GM19025 (cell line): Measurements from ENCODE around the gene PRR20D.
"Not testable (repeated sequence)": the region's sequence is repeated elsewhere in the genome, so short reads cannot be mapped to it uniquely, and the experiment has no call there.

ENCODE experiments used
- ATAC-seq: cut with Tn5 transposase; IDR thresholded peaks from one replicate; pipeline ENCODE4 v1.9.1; 2021; ENCODE audit warnings: mild to moderate bottlenecking, low read depth, moderate library complexity; ENCODE audit not compliant: unreplicated experiment

The PRR20D gene

DNA sequence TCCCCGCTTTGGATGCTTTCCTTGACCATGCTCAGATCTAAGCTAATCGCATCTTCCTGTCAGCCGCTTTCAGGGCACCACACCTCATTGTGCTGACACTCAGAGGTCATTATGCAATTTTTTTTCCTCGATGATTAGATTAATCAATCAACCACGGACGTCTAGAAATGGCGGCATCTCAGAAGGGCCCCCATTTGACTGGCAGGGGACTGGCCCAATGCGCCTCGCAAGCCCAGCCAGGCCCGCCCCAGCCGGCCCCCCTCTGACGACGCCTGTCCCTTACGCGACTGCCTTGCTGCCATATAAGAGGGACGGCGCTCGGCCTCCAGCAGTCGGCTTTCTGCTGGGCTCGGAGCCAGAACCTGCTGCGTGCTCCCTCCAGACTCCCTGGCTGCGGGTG lies at the start of gene PRR20D:
TSS of gene PRR20D (plus strand) at position 301 of the 400 bp plus-strand sequence. CDS start 387 bp downstream, outside the sequence.
- not testable (repeated sequence) for ATAC-seq

- no peak for ATAC-seq
Observed at GRCh38 chr13:57114945-57115344, 45.5 kb upstream of the PRR20D start.

DNA sequence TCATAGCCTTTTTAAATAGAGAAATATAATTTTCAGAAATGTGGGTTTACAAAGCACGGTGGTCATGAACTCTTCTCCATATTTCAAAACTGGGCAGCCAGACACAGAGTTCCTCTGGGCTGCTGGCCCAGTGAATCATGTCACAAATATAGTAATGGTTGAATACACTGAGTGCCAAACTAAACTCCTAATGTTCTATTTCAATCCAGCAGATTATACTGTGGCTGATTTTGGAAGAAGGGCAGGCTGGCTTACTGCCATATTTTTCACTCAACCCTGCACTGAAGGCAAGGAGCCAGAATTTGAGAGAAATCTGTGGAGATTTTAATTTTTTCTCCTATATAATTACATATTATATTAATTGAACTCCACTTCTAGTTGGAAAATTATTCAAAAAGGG lies 36.8 kb upstream of the PRR20D start:
- ATAC-seq: no peak

- ATAC-seq: no peak
Observed at GRCh38 chr13:57128909-57129308, 31.5 kb upstream of the PRR20D start.

DNA sequence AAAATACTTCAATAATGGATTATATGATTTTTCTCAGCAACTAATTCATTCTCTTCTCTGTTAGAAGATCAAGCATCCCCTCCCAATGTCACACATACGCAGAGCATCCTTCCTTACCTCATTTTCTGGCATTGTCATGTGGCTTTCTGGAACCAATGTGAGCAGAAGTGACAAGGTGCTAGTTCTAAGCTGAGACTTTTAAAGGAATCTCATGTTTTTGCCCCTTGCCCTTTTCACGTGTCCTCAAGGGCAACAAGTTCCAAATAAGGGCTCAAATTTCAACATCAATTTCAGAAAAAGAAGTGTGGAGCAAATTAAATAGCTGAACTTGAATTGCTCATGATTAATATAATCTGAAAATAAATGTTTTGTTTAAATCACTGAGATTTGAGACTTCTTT lies 24.3 kb upstream of the PRR20D start:
- no peak for ATAC-seq

GRCh38 chr13:57137585-57137984 lies 22.8 kb upstream of the PRR20D start:
- no peak for ATAC-seq

DNA sequence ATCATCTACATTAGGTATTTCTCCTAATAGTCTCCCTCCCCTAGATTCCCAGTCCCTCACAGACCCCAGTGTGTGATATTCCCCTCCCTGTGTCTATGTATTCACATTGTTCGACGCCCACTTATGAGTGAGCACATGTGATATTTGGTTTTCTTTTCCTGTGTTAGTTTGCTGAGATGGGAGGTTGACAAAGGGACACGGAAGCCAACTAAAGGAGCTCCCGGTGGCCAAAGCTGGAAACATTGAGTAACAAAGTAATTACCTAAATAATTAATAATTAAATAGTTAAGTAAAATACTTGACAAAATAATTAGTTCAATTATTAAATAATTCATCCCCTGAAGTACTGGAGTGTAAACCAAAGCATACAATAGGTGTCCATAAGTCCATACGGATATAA lies 21.4 kb upstream of the PRR20D start:
- ATAC-seq: no peak

GRCh38 chr13:57139781-57140180 lies 20.7 kb upstream of the PRR20D start:
- ATAC-seq: not testable (repeated sequence)

GRCh38 chr13:57140235-57140968 lies 20.0 kb upstream of the PRR20D start, which contains the start of gene PRR20A:
Gene PRR20A (plus strand): TSS chr13:57140918. CDS start chr13:57141305, 387 bp downstream.
- not testable (repeated sequence) for ATAC-seq

- not testable (repeated sequence) for ATAC-seq
Observed at GRCh38 chr13:57147188-57147587, 13.2 kb upstream of the PRR20D start, which contains the start of gene PRR20B. Gene PRR20B (plus strand): TSS chr13:57147488. CDS start chr13:57147875, 387 bp downstream.

GRCh38 chr13:57148106-57148505 lies 12.3 kb upstream of the PRR20D start:
- ATAC-seq: not testable (repeated sequence)

- ATAC-seq: not testable (repeated sequence)
Observed at GRCh38 chr13:57153761-57154160, 6.7 kb upstream of the PRR20D start, which contains the start of gene PRR20C. Gene PRR20C (plus strand): TSS chr13:57154061. CDS start chr13:57154448, 387 bp downstream.

DNA sequence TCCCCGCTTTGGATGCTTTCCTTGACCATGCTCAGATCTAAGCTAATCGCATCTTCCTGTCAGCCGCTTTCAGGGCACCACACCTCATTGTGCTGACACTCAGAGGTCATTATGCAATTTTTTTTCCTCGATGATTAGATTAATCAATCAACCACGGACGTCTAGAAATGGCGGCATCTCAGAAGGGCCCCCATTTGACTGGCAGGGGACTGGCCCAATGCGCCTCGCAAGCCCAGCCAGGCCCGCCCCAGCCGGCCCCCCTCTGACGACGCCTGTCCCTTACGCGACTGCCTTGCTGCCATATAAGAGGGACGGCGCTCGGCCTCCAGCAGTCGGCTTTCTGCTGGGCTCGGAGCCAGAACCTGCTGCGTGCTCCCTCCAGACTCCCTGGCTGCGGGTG lies 6.5 kb downstream of the PRR20D start, which contains the start of gene PRR20E:
TSS of gene PRR20E (plus strand) at position 301 of the 400 bp plus-strand sequence. CDS start 387 bp downstream, outside the sequence.
- not testable (repeated sequence) for ATAC-seq

GRCh38 chr13:57191667-57192066 lies 31.2 kb downstream of the PRR20D start:
- ATAC-seq: no peak

DNA sequence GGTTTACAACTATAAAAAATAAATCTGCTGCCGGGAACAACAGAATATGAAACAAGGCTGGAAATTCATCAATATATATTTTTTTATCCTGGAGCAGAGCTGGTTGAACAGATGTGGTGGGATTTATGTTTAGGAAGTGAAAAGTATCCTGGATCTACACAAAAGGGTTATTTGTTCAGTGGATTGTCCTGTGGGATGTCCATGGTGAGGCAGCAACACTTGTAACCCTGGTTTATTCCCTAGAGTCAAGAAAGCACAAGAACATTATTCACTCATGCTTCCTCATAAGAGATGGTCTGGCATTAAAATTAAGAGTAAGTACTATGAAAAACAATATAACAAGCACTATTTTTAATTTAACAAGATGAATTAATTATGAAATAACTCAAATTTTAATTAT lies 52.6 kb downstream of the PRR20D start:
- ATAC-seq: no peak
